ENCODE data around the gene RCAN3. TPM values are rescaled to one million over a fixed set of nuclear protein-coding genes. Genes with fewer than 3 reads are reported as not detected.
A peak's percentile ranks its signal among the peaks of the same experiment; 100 is the strongest.

The RCAN3 gene
- total RNA-seq, 1 experiment from 2014 or later: 29.3 TPM

GRCh38 chr1:24586119-24586518 is 83.5 kb downstream of the RCAN3 start:
- no peak overlapping the region for H3K4me3 ChIP-seq (ENCODE audit: insufficient read depth, low read depth, low read length)
- no peaks in the 10 kb centered on the region; the same call in 1 of the 2 replicates for H3K27me3 ChIP-seq (ENCODE audit: control insufficient read depth, insufficient read depth, low read length)
- H3K36me3 ChIP-seq (replicated peaks; ENCODE audit: control insufficient read depth, insufficient read depth, low read length): no peaks in the 10 kb centered on the region
- DNase-seq: no peak

GRCh38 chr1:24586970-24587820 is 84.6 kb downstream of the RCAN3 start:
- Histone ChIP-seq H3K36me3 (replicated peaks; ENCODE audit: control insufficient read depth, insufficient read depth, low read length) (no peaks in the 10 kb centered on the region), H3K27me3 (ENCODE audit: control insufficient read depth, insufficient read depth, low read length) (no peaks in the 10 kb centered on the region; the same call in 1 of the 2 replicates), H3K4me3 (ENCODE audit: insufficient read depth, low read depth, low read length) (no peak overlapping the region)
- peak; percentile 77 for DNase-seq

- no peaks in the 10 kb centered on the region for H3K36me3 ChIP-seq (replicated peaks; ENCODE audit: control insufficient read depth, insufficient read depth, low read length)
- no peak for DNase-seq
- no peaks in the 10 kb centered on the region; the same call in 1 of the 2 replicates for H3K27me3 ChIP-seq (ENCODE audit: control insufficient read depth, insufficient read depth, low read length)
- H3K4me3 ChIP-seq (ENCODE audit: insufficient read depth, low read depth, low read length): no peak overlapping the region
These were observed 85.9 kb downstream of the RCAN3 start for GRCh38 chr1:24588573-24588972.

GRCh38 chr1:24589200-24589599 is 86.6 kb downstream of the RCAN3 start:
- no peaks in the 10 kb centered on the region; the same call in 1 of the 2 replicates for H3K27me3 ChIP-seq (ENCODE audit: control insufficient read depth, insufficient read depth, low read length)
- DNase-seq: no peak
- H3K4me3 ChIP-seq (ENCODE audit: insufficient read depth, low read depth, low read length): no peak overlapping the region
- H3K36me3 ChIP-seq (replicated peaks; ENCODE audit: control insufficient read depth, insufficient read depth, low read length): no peaks in the 10 kb centered on the region

Other genes with a start within 250 kb of the RCAN3 start
- 0.21 and 0.33 TPM in 2 replicates for gene GRHL3, start 183.5 kb upstream of the RCAN3 start, total RNA-seq (2014; rRNA removed; shearing (Covaris generic))
- 13.8 and 18.7 TPM in 2 replicates for gene STPG1, start 89.1 kb upstream of the RCAN3 start, total RNA-seq (2014; rRNA removed; shearing (Covaris generic))
- 8.9 and 21.9 TPM in 2 replicates for gene NIPAL3, start 87.0 kb upstream of the RCAN3 start, total RNA-seq (2014; rRNA removed; shearing (Covaris generic))
- 0.10 and 0.11 TPM in 2 replicates for gene NCMAP, start 53.3 kb downstream of the RCAN3 start, total RNA-seq (2014; rRNA removed; shearing (Covaris generic))
- gene SRRM1, start 140.5 kb downstream of the RCAN3 start, total RNA-seq (2014; rRNA removed; shearing (Covaris generic)): 90.1 and 114 TPM in 2 replicates
- 243 and 293 TPM in 2 replicates for gene CLIC4, start 242.6 kb downstream of the RCAN3 start, total RNA-seq (2014; rRNA removed; shearing (Covaris generic))